Keratinocyte (primary cell): ENCODE results near the gene IRF7. TPM values are rescaled to one million over a fixed set of nuclear protein-coding genes. Genes with fewer than 3 reads are reported as not detected.

Experiments used
- DNase-seq: peaks from one replicate; pipeline ENCODE4 v3.0.0-alpha.2; 2011; ENCODE audit warnings: low read depth, missing footprints, low spot score
- FAIRE-seq: peaks from 2 replicates; lab custom pipeline; 2011; peaks lifted over from hg19 to GRCh38; lab: Jason Lieb, UNC
- H2AFZ ChIP-seq: 2 replicates; pipeline ENCODE4 v1.6.0; 2012; ENCODE audit warnings: low read length, control low read depth, inconsistent platforms; ENCODE audit not compliant: control insufficient read depth
- H3K27ac ChIP-seq: 2 replicates; pipeline ENCODE4 v1.5.1; 2011; ENCODE audit warnings: low read length; ENCODE audit not compliant: control insufficient read depth, insufficient read depth
- H3K27me3 ChIP-seq: 3 replicates; pipeline ENCODE4 v1.6.0; 2011; ENCODE audit warnings: low read length; ENCODE audit not compliant: control insufficient read depth, insufficient read depth; ENCODE audit errors: extremely low read depth
- H3K36me3 ChIP-seq, 2 experiments: 2 replicates in 1 of 2; 3 replicates in 1 of 2; pipeline ENCODE4 v1.5.1; 2011; ENCODE audit warnings: low read length in 2 of 2, mild to moderate bottlenecking in 1 of 2; ENCODE audit not compliant: control insufficient read depth in 2 of 2, insufficient read depth in 2 of 2; ENCODE audit errors: extremely low read depth in 1 of 2
- H3K4me1 ChIP-seq: 3 replicates; pipeline ENCODE4 v1.5.1; 2011; ENCODE audit warnings: low read length; ENCODE audit not compliant: control insufficient read depth, insufficient read depth; ENCODE audit errors: extremely low read depth
- H3K4me2 ChIP-seq: 3 replicates; pipeline ENCODE4 v1.6.0; 2011; ENCODE audit warnings: low read depth, low read length; ENCODE audit not compliant: control insufficient read depth, insufficient read depth; ENCODE audit errors: extremely low read depth
- H3K4me3 ChIP-seq, 3 experiments: fragments of 200-600 bp in 1 of 3; sonication (generic) in 1 of 3; 2 replicates in 2 of 3; 3 replicates in 1 of 3; pipeline ENCODE4 v1.5.1; 2011 to 2016; ENCODE audit warnings: low read length in 3 of 3, mild to moderate bottlenecking in 3 of 3, control low read depth in 2 of 3, inconsistent platforms in 1 of 3, low read depth in 1 of 3, mixed read lengths in 1 of 3, mixed run types in 1 of 3, moderate library complexity in 1 of 3; ENCODE audit not compliant: control insufficient read depth in 2 of 3, insufficient read depth in 2 of 3; ENCODE audit errors: extremely low read depth in 1 of 3
- H3K79me2 ChIP-seq: 2 replicates; pipeline ENCODE4 v1.6.0; 2012; ENCODE audit warnings: low read length; ENCODE audit not compliant: control insufficient read depth, insufficient read depth
- H3K9ac ChIP-seq: 3 replicates; pipeline ENCODE4 v1.6.0; 2011; ENCODE audit warnings: low read length; ENCODE audit not compliant: control insufficient read depth, insufficient read depth; ENCODE audit errors: extremely low read depth
- H3K9me1 ChIP-seq: 3 replicates; pipeline ENCODE4 v1.6.0; 2011; ENCODE audit warnings: low read length; ENCODE audit not compliant: control insufficient read depth, insufficient read depth; ENCODE audit errors: extremely low read depth
- H3K9me3 ChIP-seq: 2 replicates; pipeline ENCODE4 v1.5.1; 2012; ENCODE audit warnings: low read depth, low read length; ENCODE audit not compliant: control insufficient read depth
- H4K20me1 ChIP-seq: 3 replicates; pipeline ENCODE4 v1.6.0; 2011; ENCODE audit warnings: low read length; ENCODE audit not compliant: control insufficient read depth, insufficient read depth; ENCODE audit errors: extremely low read depth
- EZH2 ChIP-seq: IDR thresholded peaks from one replicate; pipeline ENCODE4 v1.6.1; 2012; ENCODE audit warnings: inconsistent platforms, mild to moderate bottlenecking, low read length, moderate library complexity
- dilution Hi-C: fragments of 300-500 bp; cut with MboI; formaldehyde crosslinking; loops from one replicate; pipeline ENCODE4 v1.7.0; 2020; ENCODE audit warnings: low sequenced_read_pairs; ENCODE audit not compliant: extremely low pct_ligation_motif_present
- polyA plus RNA-seq, 5 experiments: library from polyadenylated mRNA; depleted of rRNA in 3 of 5; stranded (reverse) in 3 of 5; stranded (forward) in 1 of 5; unstranded in 1 of 5; fragments of >200 nt; gene quantifications; 1 replicate in 1 of 5; 2 replicates in 3 of 5; 3 replicates in 1 of 5; pipeline versions ENCODE4 v1.2.1 to v1.2.3, GENCODE V29; 2011 to 2012; ENCODE audit warnings: missing spikeins in 2 of 5, low read depth in 1 of 5, low replicate concordance in 1 of 5
- TF ChIP-seq, protein P1 (sequence below), 3 experiments: IDR thresholded peaks in 1 of 3; conservative IDR thresholded peaks in 1 of 3; optimal IDR thresholded peaks in 1 of 3; 2 replicates in 2 of 3; 3 replicates in 1 of 3; pipeline versions ENCODE3 to v1.5.1; 2011; ENCODE audit warnings: low read length in 3 of 3, mild to moderate bottlenecking in 3 of 3, moderate library complexity in 2 of 3, control low read depth in 1 of 3, inconsistent platforms in 1 of 3; ENCODE audit not compliant: insufficient read depth in 2 of 3; ENCODE audit errors: extremely low read depth in 1 of 3

IRF7 gene
- polyA plus RNA-seq, 1 donor (not counting 4 experiments of a cell fraction or from before 2014, with no cell fraction given) = 7.1 TPM

DNA sequence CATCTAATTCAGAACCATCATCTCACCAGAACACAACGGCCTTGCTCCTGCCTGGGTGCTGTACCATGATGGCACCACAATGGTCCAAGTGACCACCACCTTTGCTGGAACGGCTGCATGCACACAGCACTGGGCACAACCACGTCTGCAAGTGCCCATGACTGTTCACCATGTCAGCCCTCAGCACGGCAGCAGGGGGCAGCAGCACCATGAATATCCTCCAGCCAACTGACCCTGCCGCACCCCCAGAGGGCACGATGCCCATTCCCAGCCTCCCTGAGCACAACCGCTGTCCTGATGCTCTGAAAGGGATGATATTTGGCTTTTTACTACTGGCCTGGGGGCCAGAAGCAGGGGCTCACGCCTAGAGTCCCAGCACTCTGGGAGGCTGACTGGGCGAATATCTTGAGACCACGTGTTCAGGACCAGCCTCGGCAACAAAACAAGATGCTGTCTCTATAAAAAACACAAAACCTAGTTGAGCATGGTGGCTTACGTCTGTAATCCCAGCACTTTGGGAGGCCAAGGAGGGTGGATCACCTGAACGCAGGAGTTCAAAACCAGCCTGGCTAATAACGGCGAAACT lies 47.0 kb upstream of the IRF7 start:
- Histone ChIP-seq H2AFZ (no peak overlapping the region), H3K79me2 (peaks cover 2% of the 10 kb centered on the region), H3K9me1 (no peaks in the 10 kb centered on the region), H3K4me3 (no peak overlapping the region), H3K27me3 (no peaks in the 10 kb centered on the region), H3K4me2 (no peak overlapping the region), H3K4me1 (peaks cover 7% of the 10 kb centered on the region), H3K36me3 (peaks cover 6 to 13% of the 10 kb centered on the region in 2 experiments), H3K9me3 (no peaks in the 10 kb centered on the region), H3K9ac (no peak overlapping the region), H4K20me1 (peaks cover 3% of the 10 kb centered on the region), H3K27ac (no peak overlapping the region)
- dilution Hi-C loops = no loop called here
- TF ChIP-seq, protein P1, sequence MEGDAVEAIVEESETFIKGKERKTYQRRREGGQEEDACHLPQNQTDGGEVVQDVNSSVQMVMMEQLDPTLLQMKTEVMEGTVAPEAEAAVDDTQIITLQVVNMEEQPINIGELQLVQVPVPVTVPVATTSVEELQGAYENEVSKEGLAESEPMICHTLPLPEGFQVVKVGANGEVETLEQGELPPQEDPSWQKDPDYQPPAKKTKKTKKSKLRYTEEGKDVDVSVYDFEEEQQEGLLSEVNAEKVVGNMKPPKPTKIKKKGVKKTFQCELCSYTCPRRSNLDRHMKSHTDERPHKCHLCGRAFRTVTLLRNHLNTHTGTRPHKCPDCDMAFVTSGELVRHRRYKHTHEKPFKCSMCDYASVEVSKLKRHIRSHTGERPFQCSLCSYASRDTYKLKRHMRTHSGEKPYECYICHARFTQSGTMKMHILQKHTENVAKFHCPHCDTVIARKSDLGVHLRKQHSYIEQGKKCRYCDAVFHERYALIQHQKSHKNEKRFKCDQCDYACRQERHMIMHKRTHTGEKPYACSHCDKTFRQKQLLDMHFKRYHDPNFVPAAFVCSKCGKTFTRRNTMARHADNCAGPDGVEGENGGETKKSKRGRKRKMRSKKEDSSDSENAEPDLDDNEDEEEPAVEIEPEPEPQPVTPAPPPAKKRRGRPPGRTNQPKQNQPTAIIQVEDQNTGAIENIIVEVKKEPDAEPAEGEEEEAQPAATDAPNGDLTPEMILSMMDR (optimal IDR thresholded peaks at IDR 0.05 in 1 of 3, IDR thresholded peaks at IDR 0.05 in 1 of 3, conservative IDR thresholded peaks at IDR 0.05 in 1 of 3; ENCODE audit: extremely low read depth in 1 of 3, insufficient read depth in 2 of 3, low read length in 3 of 3) = peak; percentile 70 to 98 (median 76)
- no peak for TF ChIP-seq EZH2
- DNase-seq (no peak), FAIRE-seq (peak; percentile 48)

DNA sequence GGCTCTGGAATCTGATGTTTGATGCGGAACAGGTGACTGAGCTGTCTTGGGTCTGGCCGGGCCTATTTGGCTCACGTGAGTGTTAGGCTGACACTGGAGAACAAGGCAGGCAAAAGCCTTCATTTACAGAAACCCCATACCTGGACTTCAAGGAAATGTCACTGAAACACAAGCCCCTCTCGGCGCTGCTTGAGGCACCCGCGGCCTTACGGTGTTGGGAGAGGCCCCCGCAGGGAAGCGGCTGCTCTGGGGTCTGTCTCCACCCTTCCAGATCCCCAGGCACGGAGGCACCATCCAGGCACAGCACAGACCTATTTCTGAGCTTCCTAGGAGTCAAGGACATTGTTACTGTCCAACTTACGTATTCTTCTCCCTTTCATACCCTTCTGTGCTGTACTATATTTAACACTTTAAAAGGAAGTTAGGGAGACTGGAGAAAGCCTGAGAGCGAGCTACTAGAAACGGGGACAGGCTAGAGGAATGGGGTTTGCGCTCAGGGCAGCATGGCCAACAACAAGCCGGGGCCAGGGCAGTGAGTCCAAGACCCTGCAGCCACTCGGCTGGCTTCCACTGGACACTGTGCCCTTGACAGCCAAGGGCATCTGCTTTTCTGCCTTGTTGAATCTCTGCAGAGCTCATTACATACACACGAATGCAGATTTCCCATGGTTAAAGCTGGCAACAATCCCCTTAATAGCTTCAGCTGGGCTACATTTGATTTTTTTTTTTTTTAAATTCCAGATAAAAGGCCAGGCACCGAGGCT lies 45.1 kb upstream of the IRF7 start:
- no peak for TF ChIP-seq EZH2
- TF ChIP-seq, protein P1 (optimal IDR thresholded peaks at IDR 0.05 in 1 of 3, IDR thresholded peaks at IDR 0.05 in 1 of 3, conservative IDR thresholded peaks at IDR 0.05 in 1 of 3; ENCODE audit: extremely low read depth in 1 of 3, insufficient read depth in 2 of 3, low read length in 3 of 3) = no peak
- H3K4me1 ChIP-seq = peaks cover 7% of the 10 kb centered on the region
- H3K36me3 ChIP-seq = peaks cover 9 to 14% of the 10 kb centered on the region in 2 experiments
- dilution Hi-C loops = no loop called here
- H3K27ac ChIP-seq = no peak overlapping the region
- H3K79me2 ChIP-seq = peaks cover 2% of the 10 kb centered on the region
- no peaks in the 10 kb centered on the region for H3K9me3 ChIP-seq
- H3K27me3 ChIP-seq = no peaks in the 10 kb centered on the region
- no peak overlapping the region for H3K9ac ChIP-seq
- FAIRE-seq (no peak), DNase-seq (no peak)
- H3K4me2 ChIP-seq = no peak overlapping the region
- H3K4me3 ChIP-seq = no peak overlapping the region
- H3K9me1 ChIP-seq = no peaks in the 10 kb centered on the region
- H2AFZ ChIP-seq = no peak overlapping the region
- H4K20me1 ChIP-seq = peaks cover 2% of the 10 kb centered on the region
